GM19035 (cell line): ENCODE results near the gene DNASE1.

Source experiments
- ATAC-seq: cut with Tn5 transposase; IDR thresholded peaks from one replicate; pipeline ENCODE4 v1.9.1; 2021; ENCODE audit not compliant: unreplicated experiment

DNASE1 gene

GRCh38 chr16:3694051-3694450, 39.6 kb downstream of the DNASE1 start:
- ATAC-seq = no peak

DNA sequence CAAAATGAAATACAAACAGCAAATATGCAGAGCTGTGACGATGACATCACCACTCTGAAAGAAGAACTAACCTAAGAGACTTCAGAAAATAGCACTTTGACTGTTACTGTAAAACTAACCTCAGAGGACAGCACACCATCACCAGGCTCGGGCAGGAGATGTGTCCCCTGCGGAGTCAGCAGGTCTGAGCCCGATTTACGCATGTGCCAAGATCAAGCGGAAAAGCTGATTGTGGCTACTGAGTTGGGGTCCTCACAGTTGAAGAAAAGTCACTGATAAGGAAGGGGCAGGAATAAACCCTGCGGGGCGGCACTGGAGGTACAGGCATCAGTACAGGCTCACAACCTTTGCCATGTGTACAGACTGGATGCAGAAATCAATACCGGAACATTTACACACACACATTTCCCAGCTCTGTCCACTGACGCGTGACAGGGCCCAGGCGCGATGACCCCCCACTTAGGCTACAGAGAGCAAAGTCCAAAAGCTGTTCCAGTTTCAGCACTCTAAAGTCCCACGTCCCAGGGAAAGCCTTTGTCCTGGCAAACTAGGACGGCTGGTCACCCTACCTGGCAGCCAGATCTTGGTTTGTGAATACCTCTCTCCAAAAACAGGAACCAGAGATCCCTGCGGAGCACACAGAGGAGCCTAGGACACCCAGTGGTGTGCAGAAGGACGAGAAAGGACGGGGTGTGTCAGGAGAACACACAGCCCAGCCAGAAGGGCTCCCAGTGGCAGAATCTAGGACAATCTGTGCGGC, 41.3 kb downstream of the DNASE1 start:
- ATAC-seq = no peak

- no peak for ATAC-seq
Measured at GRCh38 chr16:3696425-3697218, 42.1 kb downstream of the DNASE1 start.

DNA sequence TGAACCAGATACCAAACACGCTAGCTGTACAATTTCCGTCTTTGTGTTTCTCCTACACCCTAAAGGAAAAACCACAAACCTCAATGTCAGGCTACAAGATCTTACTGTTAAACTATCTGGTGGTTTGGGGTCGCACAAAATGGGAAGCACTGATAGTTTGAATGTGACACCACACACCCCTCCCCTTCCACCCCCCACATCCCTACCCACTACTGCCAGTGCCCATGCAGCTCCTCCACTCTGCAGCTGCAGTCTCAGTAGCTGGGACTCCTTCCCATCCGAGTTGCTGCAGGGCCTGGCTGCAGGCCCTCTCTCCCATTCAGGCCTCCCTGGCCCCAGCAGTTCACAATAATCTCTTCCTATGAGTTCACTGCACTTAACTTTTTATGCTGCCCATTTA, 44.5 kb downstream of the DNASE1 start:
- no peak for ATAC-seq

DNA sequence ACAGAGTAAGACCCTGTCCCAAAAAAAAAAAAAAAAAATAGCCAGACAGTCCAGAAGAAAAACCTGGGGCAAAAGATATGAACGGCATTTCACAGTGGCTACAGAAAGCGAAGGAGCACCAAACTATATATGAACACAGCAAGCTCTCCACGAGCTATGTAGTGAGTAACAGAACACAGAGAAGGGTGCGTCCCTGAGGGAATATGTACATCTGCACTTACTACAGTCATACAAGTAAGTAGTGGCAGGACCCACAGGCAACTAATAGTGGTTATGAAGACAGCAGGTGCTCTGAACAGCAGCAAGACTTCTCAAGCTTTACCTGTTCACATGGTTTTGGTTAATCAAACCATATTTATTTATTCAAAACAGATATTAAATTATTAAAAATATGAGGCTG, 47.0 kb downstream of the DNASE1 start:
- ATAC-seq = no peak

DNA sequence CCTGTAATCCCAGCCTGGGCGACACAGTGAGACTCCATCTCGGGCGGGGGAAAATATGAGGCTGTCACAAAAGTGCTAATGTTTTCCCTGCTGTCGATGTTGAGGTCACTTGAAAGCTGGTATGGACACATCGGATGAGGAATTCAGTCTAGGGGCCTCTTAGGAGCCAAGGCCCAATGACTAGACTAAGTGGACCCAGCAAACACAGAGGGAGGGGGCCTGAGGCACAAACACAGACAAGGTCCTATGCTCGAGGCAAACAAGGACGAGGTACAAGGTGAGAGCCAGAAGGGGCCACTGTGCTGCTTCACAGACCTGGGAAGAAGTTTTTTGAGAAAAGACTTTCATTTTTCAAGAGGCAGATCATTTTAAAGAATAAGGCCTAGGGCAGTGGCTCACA, 47.6 kb downstream of the DNASE1 start:
- ATAC-seq = no peak

DNA sequence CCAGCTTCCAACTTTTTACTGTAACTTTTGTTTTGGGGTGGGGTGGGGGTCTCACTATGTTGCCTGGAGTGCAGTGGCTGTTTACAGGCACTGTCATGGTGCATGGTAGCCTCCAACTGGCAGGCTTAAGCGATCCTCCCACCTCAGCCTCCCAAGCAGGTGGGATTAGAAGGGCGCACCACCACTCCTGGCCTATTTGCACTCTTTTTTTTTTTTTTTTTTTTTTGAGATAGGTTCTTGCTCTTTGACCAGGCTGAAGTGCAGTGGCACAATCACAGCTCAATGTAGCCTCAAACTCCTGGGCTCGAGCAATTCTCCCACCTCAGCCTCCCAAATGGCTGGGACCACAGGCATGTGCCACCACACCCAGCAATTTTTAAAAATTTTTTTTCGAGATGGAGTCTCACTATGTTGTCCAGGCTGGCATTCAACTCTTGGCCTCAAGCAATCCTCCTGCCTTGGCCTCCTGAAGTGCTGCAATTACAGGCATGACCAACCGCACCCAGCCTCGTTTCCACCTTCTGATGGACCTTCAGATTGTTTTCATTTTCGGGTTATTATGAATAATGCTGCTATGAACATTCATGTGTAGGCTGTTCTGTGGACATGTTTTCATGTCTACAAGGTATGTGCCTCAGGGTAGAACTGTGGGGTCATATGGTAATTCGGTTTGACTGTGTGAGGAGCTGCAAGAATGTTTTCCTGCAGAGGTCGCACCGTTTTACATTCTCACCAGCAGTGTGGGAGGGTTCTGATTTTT, 51.9 kb downstream of the DNASE1 start:
- no peak for ATAC-seq
